HepG2 (cell line): ENCODE results near the gene IFIH1. TPM values are rescaled to one million over a fixed set of nuclear protein-coding genes. Genes with fewer than 3 reads are reported as not detected.

Source experiments
- ARNTL ChIP-seq: sonication (generic); formaldehyde crosslinking; IDR thresholded peaks from 2 replicates; pipeline ENCODE4 v1.4.0; 2020; ENCODE audit warnings: mild to moderate bottlenecking, missing genetic modification reagents
- ATF3 ChIP-seq: sonication (generic); formaldehyde crosslinking; IDR thresholded peaks from 2 replicates; pipeline ENCODE4 v1.4.0; 2020; ENCODE audit warnings: missing genetic modification reagents
- ESRRA ChIP-seq: sonication (generic); formaldehyde crosslinking; IDR thresholded peaks from 2 replicates; pipeline ENCODE4 v1.5.1; 2020; ENCODE audit warnings: mild to moderate bottlenecking, low read depth, missing genetic modification reagents
- HES4 ChIP-seq: sonication (generic); formaldehyde crosslinking; IDR thresholded peaks from 2 replicates; pipeline ENCODE4 v1.9.0; 2021; ENCODE audit warnings: mild to moderate bottlenecking, missing genetic modification reagents, borderline replicate concordance
- HNF1B ChIP-seq: sonication (generic); formaldehyde crosslinking; IDR thresholded peaks from 2 replicates; pipeline ENCODE4 v1.5.1; 2020; ENCODE audit warnings: mild to moderate bottlenecking, moderate library complexity, missing genetic modification reagents
- KDM1A ChIP-seq: IDR thresholded peaks from 2 replicates; pipeline ENCODE4 v1.6.1; 2016; ENCODE audit warnings: missing compliant biosample characterization
- NCOA1 ChIP-seq: sonication (generic); formaldehyde crosslinking; IDR thresholded peaks from 2 replicates; pipeline ENCODE4 v1.9.0; 2021; ENCODE audit warnings: missing genetic modification reagents
- REST ChIP-seq, 2 experiments: IDR thresholded peaks; 2 replicates each; pipeline ENCODE4 v1.6.1; 2011 to 2012; ENCODE audit warnings: low read length in 2 of 2, borderline replicate concordance in 1 of 2, low read depth in 1 of 2, mild to moderate bottlenecking in 1 of 2, moderate library complexity in 1 of 2
- SNAPC2 ChIP-seq: sonication (generic); formaldehyde crosslinking; IDR thresholded peaks from 2 replicates; pipeline ENCODE4 v1.8.1; 2022; ENCODE audit warnings: mild to moderate bottlenecking, missing genetic modification reagents
- THAP11 ChIP-seq: IDR thresholded peaks from 2 replicates; pipeline ENCODE4 v1.6.1; 2016; ENCODE audit warnings: missing biosample characterization, missing genetic modification reagents
- ZBTB39 ChIP-seq: sonication (generic); formaldehyde crosslinking; IDR thresholded peaks from 2 replicates; pipeline ENCODE4 v1.5.0; 2020; ENCODE audit warnings: missing genetic modification reagents
- ZNF501 ChIP-seq: sonication (generic); formaldehyde crosslinking; IDR thresholded peaks from 2 replicates; pipeline ENCODE4 v1.5.1; 2020; ENCODE audit warnings: mild to moderate bottlenecking, moderate library complexity, missing genetic modification reagents
- ZNF598 ChIP-seq: sonication (generic); formaldehyde crosslinking; IDR thresholded peaks from 2 replicates; pipeline ENCODE4 v1.5.1; 2020; ENCODE audit warnings: mild to moderate bottlenecking, missing genetic modification reagents, borderline replicate concordance
- ZNF605 ChIP-seq: sonication (generic); formaldehyde crosslinking; IDR thresholded peaks from 2 replicates; pipeline ENCODE4 v1.8.0; 2022; ENCODE audit warnings: mild to moderate bottlenecking, missing genetic modification reagents
- polyA plus RNA-seq, 8 experiments: library from polyadenylated mRNA; depleted of rRNA in 3 of 8; stranded (reverse) in 7 of 8; unstranded in 1 of 8; fragments of >200 nt; fragmentation: Illumina TruSeq in 4 of 8; extraction: Trizol in 4 of 8; gene quantifications; 2 replicates each; pipeline versions ENCODE4 v1.2.1 to v1.2.3, GENCODE V29; 2011 to 2016; ENCODE audit warnings: low read depth in 4 of 8, missing spikeins in 1 of 8, mixed read lengths in 1 of 8; ENCODE audit not compliant: insufficient read depth in 1 of 8
- total RNA-seq, 5 experiments: library from RNA; depleted of rRNA; stranded (reverse); fragments of >200 nt; fragmentation: Illumina TruSeq; extraction: Trizol; gene quantifications; 2 replicates each; pipeline ENCODE4 v1.2.3, GENCODE V29; 2016; ENCODE audit warnings: low read depth in 1 of 5
- TF ChIP-seq, protein P1 (sequence below): sonication (generic); formaldehyde crosslinking; IDR thresholded peaks from 2 replicates; pipeline ENCODE4 v1.4.0; 2020; ENCODE audit warnings: missing genetic modification reagents
- TF ChIP-seq, protein P2 (sequence below): sonication (generic); formaldehyde crosslinking; IDR thresholded peaks from 2 replicates; pipeline ENCODE4 v1.4.0; 2020; ENCODE audit warnings: mild to moderate bottlenecking, missing genetic modification reagents

IFIH1 gene
- total and polyA plus RNA-seq, 2 of the 13 experiments (the other 11 are each of a cell fraction or from before 2014, with no cell fraction given): 1.5 to 11.5 TPM

DNA sequence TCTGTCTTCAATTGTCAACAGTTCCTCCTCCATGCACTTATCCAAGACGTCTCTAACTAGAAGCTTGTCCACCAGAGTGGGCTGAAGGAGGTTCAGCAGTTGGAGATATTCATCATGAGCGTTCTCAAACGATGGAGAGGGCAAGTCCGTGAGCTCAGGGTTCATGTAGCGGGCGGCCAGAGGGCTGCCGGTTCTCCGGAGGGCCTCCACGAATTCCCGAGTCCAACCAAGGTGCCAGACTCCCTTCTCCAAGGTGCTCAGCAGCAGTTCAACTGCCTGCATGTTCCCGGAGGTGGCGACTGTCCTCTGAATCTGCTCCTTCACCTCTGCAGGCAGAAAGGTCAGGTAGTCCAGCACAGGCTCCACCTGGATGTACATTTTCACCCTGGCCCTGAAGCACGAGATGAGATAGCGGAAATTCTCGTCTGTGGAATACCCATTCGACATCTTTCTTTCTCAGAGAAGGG, 590 bp downstream of the IFIH1 start (continued):
- 0 out of 2 replicates have a peak, but pooled peaks have one; percentile 45 for TF ChIP-seq ZBTB39 (CRISPR knock-in tag)
- TF ChIP-seq NCOA1 (CRISPR knock-in tag): 0 out of 2 replicates have a peak, but pooled peaks have one; percentile 49
- TF ChIP-seq ZNF598 (CRISPR knock-in tag): peak; percentile 59; the same call in 1 of the 2 replicates
- TF ChIP-seq, protein P1, sequence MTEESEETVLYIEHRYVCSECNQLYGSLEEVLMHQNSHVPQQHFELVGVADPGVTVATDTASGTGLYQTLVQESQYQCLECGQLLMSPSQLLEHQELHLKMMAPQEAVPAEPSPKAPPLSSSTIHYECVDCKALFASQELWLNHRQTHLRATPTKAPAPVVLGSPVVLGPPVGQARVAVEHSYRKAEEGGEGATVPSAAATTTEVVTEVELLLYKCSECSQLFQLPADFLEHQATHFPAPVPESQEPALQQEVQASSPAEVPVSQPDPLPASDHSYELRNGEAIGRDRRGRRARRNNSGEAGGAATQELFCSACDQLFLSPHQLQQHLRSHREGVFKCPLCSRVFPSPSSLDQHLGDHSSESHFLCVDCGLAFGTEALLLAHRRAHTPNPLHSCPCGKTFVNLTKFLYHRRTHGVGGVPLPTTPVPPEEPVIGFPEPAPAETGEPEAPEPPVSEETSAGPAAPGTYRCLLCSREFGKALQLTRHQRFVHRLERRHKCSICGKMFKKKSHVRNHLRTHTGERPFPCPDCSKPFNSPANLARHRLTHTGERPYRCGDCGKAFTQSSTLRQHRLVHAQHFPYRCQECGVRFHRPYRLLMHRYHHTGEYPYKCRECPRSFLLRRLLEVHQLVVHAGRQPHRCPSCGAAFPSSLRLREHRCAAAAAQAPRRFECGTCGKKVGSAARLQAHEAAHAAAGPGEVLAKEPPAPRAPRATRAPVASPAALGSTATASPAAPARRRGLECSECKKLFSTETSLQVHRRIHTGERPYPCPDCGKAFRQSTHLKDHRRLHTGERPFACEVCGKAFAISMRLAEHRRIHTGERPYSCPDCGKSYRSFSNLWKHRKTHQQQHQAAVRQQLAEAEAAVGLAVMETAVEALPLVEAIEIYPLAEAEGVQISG (CRISPR knock-in tag): no peak; the same call in 1 of the 2 replicates
- TF ChIP-seq ESRRA: no peak
- peak; percentile 51; the same call in 1 of the 2 replicates for TF ChIP-seq ZNF605 (CRISPR knock-in tag)
- 0 out of 4 replicates have a peak, but pooled peaks of 1 of the 2 experiments have one; percentile 10 for TF ChIP-seq REST (IDR thresholded peaks at IDR 0.05; ENCODE audit: borderline replicate concordance in 1 of 2, low read depth in 1 of 2, low read length in 2 of 2)
- TF ChIP-seq KDM1A (CRISPR knock-in tag): no peak
- no peak for TF ChIP-seq ATF3 (CRISPR knock-in tag)
- TF ChIP-seq HES4 (CRISPR knock-in tag): no peak
- 0 out of 2 replicates have a peak, but pooled peaks have one; percentile 18 for TF ChIP-seq SNAPC2
- 0 out of 2 replicates have a peak, but pooled peaks have one; percentile 15 for TF ChIP-seq ARNTL (CRISPR knock-in tag)
- TF ChIP-seq HNF1B (CRISPR knock-in tag): 0 out of 2 replicates have a peak, but pooled peaks have one; percentile 31
- peak; percentile 2; the same call in 1 of the 2 replicates for TF ChIP-seq THAP11 (CRISPR knock-in tag)
- TF ChIP-seq, protein P2, sequence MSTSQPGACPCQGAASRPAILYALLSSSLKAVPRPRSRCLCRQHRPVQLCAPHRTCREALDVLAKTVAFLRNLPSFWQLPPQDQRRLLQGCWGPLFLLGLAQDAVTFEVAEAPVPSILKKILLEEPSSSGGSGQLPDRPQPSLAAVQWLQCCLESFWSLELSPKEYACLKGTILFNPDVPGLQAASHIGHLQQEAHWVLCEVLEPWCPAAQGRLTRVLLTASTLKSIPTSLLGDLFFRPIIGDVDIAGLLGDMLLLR (CRISPR knock-in tag): peak; percentile 11; the same call in 1 of the 2 replicates
- no peak; the same call in 1 of the 2 replicates for TF ChIP-seq ZNF501 (CRISPR knock-in tag)
